Measurements from ENCODE around the gene GAB2.
"Not testable (repeated sequence)": the region's sequence is repeated elsewhere in the genome, so short reads cannot be mapped to it uniquely, and the experiment has no call there.

GAB2 gene

DNA sequence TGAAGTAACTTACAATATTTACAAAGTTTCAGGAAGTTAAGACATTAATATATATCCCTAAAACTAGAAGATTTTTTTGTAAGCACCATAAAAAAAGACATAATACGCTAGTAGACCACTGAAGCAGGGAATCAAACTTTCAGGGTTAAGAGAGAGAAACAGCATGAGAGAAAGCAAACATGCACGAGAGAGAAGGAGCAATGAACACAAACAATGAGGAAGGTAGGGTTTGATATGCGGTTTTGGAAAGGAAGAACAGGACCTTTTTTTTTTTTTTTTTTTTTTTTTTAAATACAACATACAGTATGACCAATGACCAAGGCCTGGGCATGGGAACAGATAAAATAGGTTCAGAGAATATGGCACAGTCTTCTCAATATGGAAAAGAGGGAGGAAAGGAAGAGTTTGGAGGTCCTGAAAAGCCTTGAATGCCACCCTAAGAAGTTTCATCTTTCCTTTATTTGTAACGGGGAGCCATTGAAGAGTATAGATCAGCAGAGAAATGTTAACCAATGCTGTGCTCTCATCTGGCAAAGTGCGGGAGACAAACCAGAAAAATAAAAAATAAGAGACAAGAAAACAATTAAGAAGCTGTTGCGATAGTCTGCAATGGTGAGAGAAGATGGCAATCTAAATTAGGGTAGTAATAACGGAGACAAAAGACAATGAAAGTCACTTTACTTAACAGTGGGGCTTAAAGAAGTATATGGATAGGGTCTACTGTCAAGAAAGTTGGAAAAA is 127.9 kb downstream of the GAB2 start:
- no peaks in the 10 kb centered on the region for H3K36me3 ChIP-seq (ENCODE audit: insufficient read depth, low read length)
- H3K9me3 ChIP-seq (ENCODE audit: low read depth, low read length): no peaks in the 10 kb centered on the region
- no peak overlapping the region for H3K27ac ChIP-seq
- DNase-seq (ENCODE audit: low read depth, low spot score): no peak
- TF ChIP-seq FOXP2 (optimal IDR thresholded peaks at IDR 0.05; ENCODE audit: control extremely low read depth, extremely low read length, insufficient read depth): no peak
- no peak for TF ChIP-seq EZH2 (IDR thresholded peaks at IDR 0.05)
- TF ChIP-seq POLR2AphosphoS5 (IDR thresholded peaks at IDR 0.05; ENCODE audit: borderline replicate concordance, low read depth, low read length): no peak
- no peak overlapping the region for H3K9ac ChIP-seq (ENCODE audit: insufficient read length)
- no peak overlapping the region for H3K4me3 ChIP-seq

DNA sequence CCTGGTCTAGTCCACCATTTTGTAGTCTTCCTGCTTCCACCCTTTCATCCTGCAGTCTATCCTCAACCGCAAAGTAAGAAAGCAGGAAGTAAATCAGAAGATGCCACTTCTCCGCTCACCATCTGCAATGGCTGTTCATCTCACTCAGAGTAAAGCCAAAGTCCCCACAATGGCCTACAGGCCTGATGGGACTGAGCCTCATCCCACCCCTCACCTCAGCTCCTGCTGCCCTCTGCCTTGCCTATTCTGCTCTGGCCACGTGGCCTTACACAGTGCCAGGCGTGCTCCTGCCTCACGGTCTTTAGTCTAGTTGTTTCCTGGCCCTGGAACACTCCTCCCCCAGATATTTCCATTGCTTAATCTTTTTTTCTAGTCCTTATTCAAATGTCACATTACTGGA is 133.4 kb downstream of the GAB2 start:
- no peak overlapping the region for H3K27ac ChIP-seq
- no peaks in the 10 kb centered on the region for H3K36me3 ChIP-seq (ENCODE audit: insufficient read depth, low read length)
- H3K9me3 ChIP-seq (ENCODE audit: low read depth, low read length): no peaks in the 10 kb centered on the region
- no peak for DNase-seq (ENCODE audit: low read depth, low spot score)
- no peak overlapping the region for H3K9ac ChIP-seq (ENCODE audit: insufficient read length)
- TF ChIP-seq FOXP2 (optimal IDR thresholded peaks at IDR 0.05; ENCODE audit: control extremely low read depth, extremely low read length, insufficient read depth): no peak
- TF ChIP-seq EZH2 (IDR thresholded peaks at IDR 0.05): no peak
- no peak for TF ChIP-seq POLR2AphosphoS5 (IDR thresholded peaks at IDR 0.05; ENCODE audit: borderline replicate concordance, low read depth, low read length)
- no peak overlapping the region for H3K4me3 ChIP-seq

DNA sequence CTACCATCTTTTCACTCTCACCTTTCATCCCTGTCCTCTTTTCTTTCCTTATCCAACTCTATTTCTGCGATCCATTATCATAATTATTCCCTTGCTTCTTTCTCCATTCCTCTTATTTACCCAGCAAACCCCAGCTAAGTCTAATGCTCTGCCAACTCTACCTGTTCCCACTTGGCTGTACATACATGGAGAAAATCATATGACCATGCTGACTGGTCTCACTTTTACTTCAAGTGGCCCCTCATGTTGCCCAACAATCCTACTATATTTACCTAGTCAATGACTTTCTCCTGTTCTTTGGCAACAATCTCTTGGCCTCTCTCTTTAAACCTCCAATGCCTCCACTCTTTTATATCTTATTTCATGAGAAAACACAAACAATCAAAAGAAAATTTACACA is 134.8 kb downstream of the GAB2 start:
- no peak for TF ChIP-seq POLR2AphosphoS5 (IDR thresholded peaks at IDR 0.05; ENCODE audit: borderline replicate concordance, low read depth, low read length)
- Histone ChIP-seq H3K4me3 (no peak overlapping the region), H3K27ac (no peak overlapping the region), H3K9me3 (ENCODE audit: low read depth, low read length) (no peaks in the 10 kb centered on the region), H3K9ac (ENCODE audit: insufficient read length) (no peak overlapping the region), H3K36me3 (ENCODE audit: insufficient read depth, low read length) (no peaks in the 10 kb centered on the region)
- no peak for DNase-seq (ENCODE audit: low read depth, low spot score)

DNA sequence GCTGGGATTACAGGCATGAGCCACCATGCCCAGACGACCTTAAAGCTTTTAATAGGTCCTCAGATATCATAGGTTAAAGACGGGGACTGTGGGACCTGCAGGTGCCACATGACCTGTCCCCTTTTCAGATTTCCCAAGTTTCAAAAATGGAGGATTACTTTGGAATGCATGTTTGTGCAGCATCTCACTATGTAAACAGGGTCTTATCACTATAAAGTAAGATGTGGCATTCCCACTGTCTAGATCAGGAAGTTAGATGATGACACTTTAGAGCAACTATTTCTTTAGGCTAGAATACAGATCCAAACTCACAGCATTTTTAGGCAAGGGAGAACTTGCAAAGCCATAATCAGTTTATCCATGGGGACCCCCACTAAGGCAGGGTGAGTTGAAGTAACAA is 136.1 kb downstream of the GAB2 start:
- Histone ChIP-seq H3K36me3 (ENCODE audit: insufficient read depth, low read length) (no peaks in the 10 kb centered on the region), H3K9me3 (ENCODE audit: low read depth, low read length) (no peaks in the 10 kb centered on the region), H3K9ac (ENCODE audit: insufficient read length) (no peak overlapping the region), H3K27ac (no peak overlapping the region), H3K4me3 (no peak overlapping the region)
- TF ChIP-seq EZH2 (IDR thresholded peaks at IDR 0.05): no peak
- no peak for TF ChIP-seq FOXP2 (optimal IDR thresholded peaks at IDR 0.05; ENCODE audit: control extremely low read depth, extremely low read length, insufficient read depth)
- TF ChIP-seq POLR2AphosphoS5 (IDR thresholded peaks at IDR 0.05; ENCODE audit: borderline replicate concordance, low read depth, low read length): no peak
- DNase-seq (ENCODE audit: low read depth, low spot score): no peak

DNA sequence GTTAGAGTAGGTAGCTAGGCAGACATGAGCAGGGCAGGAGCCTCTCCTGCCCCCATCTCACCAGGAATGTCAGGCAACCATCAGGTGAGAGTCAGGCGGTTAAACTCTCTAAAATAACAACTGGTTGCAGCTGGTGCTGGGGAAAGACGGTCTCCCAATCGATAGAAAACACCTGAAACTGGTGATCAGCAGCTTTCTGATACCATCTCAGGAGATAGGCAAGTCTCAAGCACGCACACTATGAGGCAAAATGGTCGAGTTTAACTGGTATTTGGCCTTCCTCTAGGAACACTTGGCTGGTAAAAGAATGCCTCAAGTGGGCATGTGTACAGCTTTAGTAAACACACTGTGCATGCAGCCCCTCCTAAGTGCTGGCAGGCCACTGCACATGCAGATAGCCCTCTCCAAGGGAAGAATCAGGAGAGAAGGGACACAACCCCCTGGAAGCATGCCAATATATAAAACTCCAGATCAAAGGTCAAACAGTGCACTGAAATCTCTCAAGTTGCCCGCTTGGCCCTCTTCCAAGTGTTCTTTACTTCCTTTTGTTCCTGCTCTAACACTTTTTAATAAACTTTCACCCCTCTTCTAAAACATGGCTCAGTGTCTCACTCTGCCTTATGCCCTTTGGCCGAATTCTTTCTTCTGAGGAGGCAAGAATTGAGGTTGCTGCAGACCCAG is 140.2 kb downstream of the GAB2 start:
- H3K9me3 ChIP-seq (ENCODE audit: low read depth, low read length): no peaks in the 10 kb centered on the region
- H3K36me3 ChIP-seq (ENCODE audit: insufficient read depth, low read length): no peaks in the 10 kb centered on the region
- no peak overlapping the region for H3K4me3 ChIP-seq
- H3K9ac ChIP-seq (ENCODE audit: insufficient read length): no peak overlapping the region
- DNase-seq (ENCODE audit: low read depth, low spot score): no peak
- no peak overlapping the region for H3K27ac ChIP-seq
- TF ChIP-seq FOXP2 (optimal IDR thresholded peaks at IDR 0.05; ENCODE audit: control extremely low read depth, extremely low read length, insufficient read depth): no peak
- no peak for TF ChIP-seq POLR2AphosphoS5 (IDR thresholded peaks at IDR 0.05; ENCODE audit: borderline replicate concordance, low read depth, low read length)
- TF ChIP-seq EZH2 (IDR thresholded peaks at IDR 0.05): no peak

DNA sequence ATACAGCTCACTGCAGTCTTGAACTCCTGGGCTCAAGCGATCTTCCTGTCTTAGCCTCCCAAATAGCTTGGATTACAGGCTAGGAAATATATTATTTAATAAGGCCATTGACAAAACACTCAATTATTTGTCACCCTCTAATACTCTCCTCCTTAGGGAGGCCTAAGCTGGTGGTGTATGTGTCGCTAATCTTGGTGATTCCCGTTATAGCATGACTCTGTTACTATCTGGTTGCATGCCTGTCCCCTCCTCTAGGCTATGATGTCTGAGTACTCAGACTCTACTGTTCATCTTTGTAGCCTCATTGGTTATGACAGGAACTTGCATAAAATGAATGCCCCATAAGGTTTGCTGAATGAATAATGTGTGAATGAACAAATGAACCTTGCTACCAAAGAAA is 141.3 kb downstream of the GAB2 start:
- TF ChIP-seq POLR2AphosphoS5 (IDR thresholded peaks at IDR 0.05; ENCODE audit: borderline replicate concordance, low read depth, low read length) (no peak), EZH2 (IDR thresholded peaks at IDR 0.05) (no peak), FOXP2 (optimal IDR thresholded peaks at IDR 0.05; ENCODE audit: control extremely low read depth, extremely low read length, insufficient read depth) (no peak)
- H3K9me3 ChIP-seq (ENCODE audit: low read depth, low read length): no peaks in the 10 kb centered on the region
- no peak overlapping the region for H3K4me3 ChIP-seq
- DNase-seq (ENCODE audit: low read depth, low spot score): no peak
- H3K27ac ChIP-seq: no peak overlapping the region
- no peaks in the 10 kb centered on the region for H3K36me3 ChIP-seq (ENCODE audit: insufficient read depth, low read length)
- no peak overlapping the region for H3K9ac ChIP-seq (ENCODE audit: insufficient read length)

DNA sequence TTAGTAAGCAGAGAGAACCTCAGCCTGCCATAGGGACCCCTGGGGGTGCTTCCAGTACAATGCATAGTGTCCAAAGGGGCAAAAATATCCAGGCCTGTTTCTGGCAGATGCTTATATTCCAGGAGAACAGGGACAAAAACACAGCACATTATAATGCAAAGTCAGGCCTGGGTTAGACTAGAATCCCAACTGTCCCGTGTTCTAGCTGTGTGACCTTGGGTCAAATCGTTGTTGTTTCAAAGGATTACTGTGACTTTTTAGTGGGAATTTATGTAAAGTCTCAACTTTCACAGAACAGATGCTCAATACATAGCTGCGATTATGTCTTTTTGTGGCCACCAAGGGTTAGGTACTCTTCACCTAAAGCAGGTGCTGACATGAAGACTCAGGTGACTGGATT is 142.9 kb downstream of the GAB2 start:
- DNase-seq (ENCODE audit: low read depth, low spot score): no peak
- TF ChIP-seq FOXP2 (optimal IDR thresholded peaks at IDR 0.05; ENCODE audit: control extremely low read depth, extremely low read length, insufficient read depth) (no peak), POLR2AphosphoS5 (IDR thresholded peaks at IDR 0.05; ENCODE audit: borderline replicate concordance, low read depth, low read length) (no peak), EZH2 (IDR thresholded peaks at IDR 0.05) (no peak)
- no peak overlapping the region for H3K4me3 ChIP-seq
- no peak overlapping the region for H3K27ac ChIP-seq
- H3K36me3 ChIP-seq (ENCODE audit: insufficient read depth, low read length): no peaks in the 10 kb centered on the region
- H3K9ac ChIP-seq (ENCODE audit: insufficient read length): no peak overlapping the region
- no peaks in the 10 kb centered on the region for H3K9me3 ChIP-seq (ENCODE audit: low read depth, low read length)

DNA sequence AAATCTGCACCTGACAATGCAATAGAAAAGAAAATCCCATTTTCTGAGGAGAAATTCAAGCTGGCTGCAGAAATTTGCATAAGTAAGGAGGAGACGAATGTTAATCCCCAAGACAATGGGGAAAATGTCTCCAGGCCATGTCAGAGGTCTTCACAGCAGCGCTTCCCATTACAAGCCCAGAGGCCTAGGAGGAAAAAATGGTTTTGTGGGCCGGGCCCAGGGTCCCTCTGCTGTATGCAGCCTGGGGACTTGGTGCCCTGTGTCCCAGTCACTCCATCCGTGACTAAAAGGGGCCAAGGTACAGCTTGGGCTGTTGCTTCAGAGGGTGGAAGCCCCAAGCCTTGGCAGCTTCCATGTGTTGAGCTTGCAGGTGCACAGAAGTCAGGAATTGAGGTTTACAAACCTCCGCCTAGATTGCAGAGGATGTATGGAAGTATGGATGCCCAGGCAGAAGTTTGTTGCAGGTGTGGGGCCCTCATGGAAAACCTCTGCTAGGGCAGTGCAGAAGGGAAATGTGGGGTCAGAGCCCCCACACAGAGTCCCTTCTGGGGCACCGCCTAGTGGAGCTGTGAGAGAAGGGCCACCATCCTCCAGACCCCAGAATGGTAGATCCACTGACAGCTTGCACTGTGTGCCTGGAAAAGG is 144.9 kb downstream of the GAB2 start:
- not testable (repeated sequence) for H3K9me3 ChIP-seq (ENCODE audit: low read depth, low read length); DNase-seq (ENCODE audit: low read depth, low spot score); H3K36me3 ChIP-seq (ENCODE audit: insufficient read depth, low read length); H3K27ac ChIP-seq; H3K9ac ChIP-seq (ENCODE audit: insufficient read length); H3K4me3 ChIP-seq

DNA sequence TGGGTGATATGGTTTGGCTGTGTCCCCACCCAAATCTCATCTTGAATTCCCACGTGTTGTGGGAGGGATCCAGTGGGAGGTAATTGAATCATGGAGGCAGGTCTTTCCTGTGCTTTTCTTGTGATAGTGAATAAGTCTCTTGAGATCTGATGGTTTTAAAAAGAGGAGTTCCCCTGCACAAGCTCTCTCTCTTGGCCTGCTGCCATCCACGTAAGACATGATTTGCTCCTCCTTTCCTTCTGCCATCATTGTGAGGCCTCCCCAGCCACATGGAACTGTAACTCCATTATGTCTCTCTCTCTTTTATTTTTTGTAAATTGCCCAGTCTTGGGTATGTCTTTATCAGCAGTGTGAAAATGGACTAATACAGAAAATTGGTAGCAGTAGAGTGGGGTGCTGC is 145.8 kb downstream of the GAB2 start:
- not testable (repeated sequence) for H3K4me3 ChIP-seq; H3K9me3 ChIP-seq (ENCODE audit: low read depth, low read length); H3K36me3 ChIP-seq (ENCODE audit: insufficient read depth, low read length); H3K27ac ChIP-seq; H3K9ac ChIP-seq (ENCODE audit: insufficient read length); DNase-seq (ENCODE audit: low read depth, low spot score)

Measured in SK-N-MC (cell line).